ENCODE data around the gene NDUFAF5. TPM values are rescaled to one million over a fixed set of nuclear protein-coding genes. Genes with fewer than 3 reads are reported as not detected.
A peak's percentile ranks its signal among the peaks of the same experiment; 100 is the strongest.

NDUFAF5 gene
- total RNA-seq, 4 donors from 2014 or later = 11.2 to 32.1 (median 21.2) TPM

DNA sequence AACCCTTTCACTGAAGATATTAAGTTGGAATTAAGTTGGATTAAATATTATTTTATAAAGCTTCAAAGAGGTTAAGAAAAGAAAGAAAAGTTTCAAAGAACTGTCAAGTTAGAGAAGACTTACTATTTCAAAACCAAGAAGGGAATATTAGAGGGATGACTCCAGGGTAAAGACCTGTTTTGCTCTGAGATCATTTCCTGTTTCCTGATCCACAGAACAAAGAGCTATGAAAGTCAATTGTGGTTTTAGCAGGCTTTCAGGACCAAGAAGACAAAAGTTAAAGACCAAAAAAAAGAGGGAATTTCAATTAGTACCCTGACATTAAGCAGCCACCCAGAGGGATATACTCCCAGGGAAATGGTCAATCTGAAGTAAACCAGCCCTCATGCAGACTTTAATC is 19.5 kb upstream of the NDUFAF5 start:
- peaks cover 0 to 13% (median 0%) of the 10 kb centered on the region in 4 donors for H3K9me3 ChIP-seq
- TF ChIP-seq POLR2A (IDR thresholded peaks at IDR 0.05) (no peak), EP300 (IDR thresholded peaks at IDR 0.05) (no peak)
- TF ChIP-seq, protein P1, sequence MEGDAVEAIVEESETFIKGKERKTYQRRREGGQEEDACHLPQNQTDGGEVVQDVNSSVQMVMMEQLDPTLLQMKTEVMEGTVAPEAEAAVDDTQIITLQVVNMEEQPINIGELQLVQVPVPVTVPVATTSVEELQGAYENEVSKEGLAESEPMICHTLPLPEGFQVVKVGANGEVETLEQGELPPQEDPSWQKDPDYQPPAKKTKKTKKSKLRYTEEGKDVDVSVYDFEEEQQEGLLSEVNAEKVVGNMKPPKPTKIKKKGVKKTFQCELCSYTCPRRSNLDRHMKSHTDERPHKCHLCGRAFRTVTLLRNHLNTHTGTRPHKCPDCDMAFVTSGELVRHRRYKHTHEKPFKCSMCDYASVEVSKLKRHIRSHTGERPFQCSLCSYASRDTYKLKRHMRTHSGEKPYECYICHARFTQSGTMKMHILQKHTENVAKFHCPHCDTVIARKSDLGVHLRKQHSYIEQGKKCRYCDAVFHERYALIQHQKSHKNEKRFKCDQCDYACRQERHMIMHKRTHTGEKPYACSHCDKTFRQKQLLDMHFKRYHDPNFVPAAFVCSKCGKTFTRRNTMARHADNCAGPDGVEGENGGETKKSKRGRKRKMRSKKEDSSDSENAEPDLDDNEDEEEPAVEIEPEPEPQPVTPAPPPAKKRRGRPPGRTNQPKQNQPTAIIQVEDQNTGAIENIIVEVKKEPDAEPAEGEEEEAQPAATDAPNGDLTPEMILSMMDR (IDR thresholded peaks at IDR 0.05) = no peak
- H3K36me3 ChIP-seq = peaks cover 0 to 73% (median 19%) of the 10 kb centered on the region in 3 donors
- no peaks in the 10 kb centered on the region for H3K4me1 ChIP-seq
- H3K27me3 ChIP-seq = no peaks in the 10 kb centered on the region
- no peak for DNase-seq (ENCODE audit: low spot score in 2 of 2)
- no peak overlapping the region for H3K4me3 ChIP-seq
- H3K27ac ChIP-seq = no peak overlapping the region

- no peak for DNase-seq (ENCODE audit: low spot score in 2 of 2)
- H3K36me3 ChIP-seq = peaks cover 0 to 76% (median 19%) of the 10 kb centered on the region in 3 donors
- H3K27ac ChIP-seq = no peak overlapping the region
- H3K4me1 ChIP-seq = no peaks in the 10 kb centered on the region
- TF ChIP-seq POLR2A (IDR thresholded peaks at IDR 0.05) (no peak), EP300 (IDR thresholded peaks at IDR 0.05) (no peak)
- TF ChIP-seq, protein P1 (IDR thresholded peaks at IDR 0.05) = no peak
- WGBS, 2 donors = 95 to 100% methylated on average over 1 of the region's 1 CpG
- H3K27me3 ChIP-seq = no peaks in the 10 kb centered on the region
- H3K4me3 ChIP-seq = no peak overlapping the region
- peaks cover 0 to 13% (median 0%) of the 10 kb centered on the region in 4 donors for H3K9me3 ChIP-seq
These were observed 18.9 kb upstream of the NDUFAF5 start for GRCh38 chr20:13765868-13766416.

DNA sequence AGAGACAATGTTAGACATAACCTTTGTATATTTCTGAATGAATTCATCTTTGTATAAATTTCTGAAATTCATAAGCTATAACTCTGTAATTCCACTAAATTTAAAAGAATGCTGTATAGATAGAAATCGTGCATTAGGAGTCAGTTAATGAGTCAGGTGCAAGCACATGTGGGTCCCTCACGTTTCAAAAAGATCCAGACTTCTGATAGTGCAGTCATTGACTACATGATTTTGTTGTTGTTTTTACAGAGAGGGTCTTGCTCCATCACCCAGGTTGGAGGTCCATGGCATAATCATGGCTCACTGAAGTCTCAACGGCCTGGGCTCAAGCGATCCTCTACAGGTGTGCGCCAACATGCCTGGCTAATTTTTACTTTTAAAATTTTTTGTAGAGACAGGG is 14.7 kb upstream of the NDUFAF5 start:
- no peak overlapping the region for H3K27ac ChIP-seq
- H3K36me3 ChIP-seq = peaks cover 0 to 86% (median 15%) of the 10 kb centered on the region in 3 donors
- WGBS, 2 donors = 88 to 91% methylated on average over 5 of the region's 5 CpGs
- peaks cover 0 to 13% (median 0%) of the 10 kb centered on the region in 4 donors for H3K9me3 ChIP-seq
- H3K4me3 ChIP-seq = no peak overlapping the region
- TF ChIP-seq POLR2A (IDR thresholded peaks at IDR 0.05) (no peak), EP300 (IDR thresholded peaks at IDR 0.05) (no peak)
- TF ChIP-seq, protein P1 (IDR thresholded peaks at IDR 0.05) = no peak
- no peak for DNase-seq (ENCODE audit: low spot score in 2 of 2)
- H3K27me3 ChIP-seq = no peaks in the 10 kb centered on the region
- H3K4me1 ChIP-seq = no peaks in the 10 kb centered on the region

GRCh38 chr20:13771853-13772453 is 12.9 kb upstream of the NDUFAF5 start:
- Histone ChIP-seq H3K4me1 (peaks cover 0 to 1% (median 0%) of the 10 kb centered on the region in 4 donors), H3K36me3 (peaks cover 0 to 85% (median 11%) of the 10 kb centered on the region in 3 donors), H3K27ac (no peak overlapping the region), H3K4me3 (no peak overlapping the region), H3K9me3 (no peaks in the 10 kb centered on the region), H3K27me3 (no peaks in the 10 kb centered on the region)
- WGBS, 2 donors = 58% methylated on average over 4 of the region's 4 CpGs
- TF ChIP-seq, protein P1 (IDR thresholded peaks at IDR 0.05) = peak in 4 of 5 experiments; percentile 17 to 55 (median 42)
- TF ChIP-seq EP300 (IDR thresholded peaks at IDR 0.05) = no peak
- no peak for DNase-seq (ENCODE audit: low spot score in 2 of 2)

DNA sequence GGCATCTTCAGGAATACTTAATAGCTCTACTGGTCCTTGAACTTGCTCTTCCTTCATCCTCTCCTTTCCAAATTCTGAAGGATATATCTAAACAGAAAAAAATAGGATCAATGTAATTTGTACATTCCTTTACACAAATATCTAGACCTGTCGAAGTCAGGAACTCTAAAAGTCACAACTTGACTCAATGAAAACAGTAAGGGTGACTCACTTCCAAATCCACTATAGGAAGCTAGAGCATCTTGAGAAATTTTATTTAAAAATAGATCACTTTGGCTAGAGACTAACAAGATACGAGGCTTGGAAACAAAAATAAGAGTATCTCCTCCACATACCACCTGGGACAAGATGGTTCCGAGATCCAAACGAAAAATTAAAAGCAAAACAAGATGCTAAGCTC is 12.3 kb upstream of the NDUFAF5 start:
- WGBS, 2 donors = 69 to 72% methylated on average over 4 of the region's 4 CpGs
- Histone ChIP-seq H3K27me3 (no peaks in the 10 kb centered on the region), H3K36me3 (peaks cover 0 to 85% (median 6%) of the 10 kb centered on the region in 3 donors)

More for the DNA sequence above, 12.3 kb upstream of the NDUFAF5 start:
- TF ChIP-seq POLR2A (IDR thresholded peaks at IDR 0.05) (no peak), EP300 (IDR thresholded peaks at IDR 0.05) (no peak)
- no peak for DNase-seq (ENCODE audit: low spot score in 2 of 2)
- Histone ChIP-seq H3K4me1 (peaks cover 0 to 7% (median 0%) of the 10 kb centered on the region in 4 donors), H3K27ac (no peak overlapping the region), H3K4me3 (no peak overlapping the region), H3K9me3 (no peaks in the 10 kb centered on the region)

Measured in tibial nerve (tissue), 4 donors.